HFF-Myc (cell line): ENCODE results near the gene TMA16.
A peak's percentile ranks its signal among the peaks of the same experiment; 100 is the strongest.

Source experiments
- DNase-seq: peaks from one replicate; pipeline ENCODE4 v3.0.0-alpha.2; 2011; ENCODE audit warnings: low read depth; ENCODE audit errors: extremely low read depth
- H3K4me3 ChIP-seq: replicated peaks from 2 replicates; pipeline ENCODE4 v1.5.1; 2011; ENCODE audit warnings: low read depth, mild to moderate bottlenecking, control low read depth, low read length
- CTCF ChIP-seq: IDR thresholded peaks from 2 replicates; pipeline ENCODE4 v1.5.1; 2012; ENCODE audit warnings: mild to moderate bottlenecking, low read depth, low read length, control low read depth; ENCODE audit errors: missing control alignments

Gene TMA16

GRCh38 chr4:163486321-163486720 is 8.2 kb upstream of the TMA16 start:
- TF ChIP-seq CTCF, result no peak
- DNase-seq, result no peak
- no peak overlapping the region for H3K4me3 ChIP-seq

- H3K4me3 ChIP-seq, result no peak overlapping the region
- no peak for TF ChIP-seq CTCF
- DNase-seq, result no peak
Measured at GRCh38 chr4:163489929-163490328, 4.6 kb upstream of the TMA16 start.

GRCh38 chr4:163492951-163493504 is 1.5 kb upstream of the TMA16 start:
- DNase-seq, result no peak
- peak overlapping the region; percentile 68; the same call in 1 of the 2 replicates for H3K4me3 ChIP-seq
- no peak for TF ChIP-seq CTCF

- no peak for TF ChIP-seq CTCF
- H3K4me3 ChIP-seq, result peak overlapping the region; percentile 68
- DNase-seq, result no peak
Measured at GRCh38 chr4:163493643-163494359, 689 bp upstream of the TMA16 start.

- DNase-seq, result no peak
- no peak for TF ChIP-seq CTCF
- peak overlapping the region; percentile 68 for H3K4me3 ChIP-seq
Measured at GRCh38 chr4:163495900-163496299, 1.4 kb downstream of the TMA16 start.

GRCh38 chr4:163500586-163500985 is 6.1 kb downstream of the TMA16 start:
- DNase-seq, result no peak
- H3K4me3 ChIP-seq, result no peak overlapping the region
- TF ChIP-seq CTCF, result no peak
